ENCODE data around the gene GIMAP1. TPM values are rescaled to one million over a fixed set of nuclear protein-coding genes. Genes with fewer than 3 reads are reported as not detected.
"Not testable (repeated sequence)": the region's sequence is repeated elsewhere in the genome, so short reads cannot be mapped to it uniquely, and the experiment has no call there.

GIMAP1 gene
- total RNA-seq, result 8.5 TPM

DNA sequence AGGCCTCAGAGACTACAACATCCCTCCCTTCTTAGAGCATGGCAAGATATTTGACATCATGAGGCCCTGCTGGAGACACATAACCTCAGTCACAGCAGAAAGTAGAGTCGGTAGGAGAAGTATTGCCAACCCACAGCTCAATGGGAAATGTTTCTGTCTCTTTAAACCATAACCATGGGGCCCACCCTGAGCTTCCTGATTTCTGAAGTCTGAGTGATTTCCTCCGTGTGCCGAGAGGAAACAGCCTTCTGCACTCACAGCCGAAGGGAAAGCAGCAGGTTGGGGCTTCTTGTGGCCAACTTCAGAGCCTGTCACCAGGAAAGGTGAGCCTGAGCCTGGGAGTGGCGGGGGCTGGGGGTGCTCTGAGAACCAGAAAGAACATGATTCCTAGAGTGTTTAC, at the start of gene GIMAP1:
GIMAP1 (plus strand) TSS at position 246 of the 400 bp plus-strand sequence. CDS start 2,435 bp downstream, outside the sequence.
- ATAC-seq (peak; percentile 67), DNase-seq (ENCODE audit: low spot score) (peak; percentile 64)
- intact Hi-C loops (cut with DNase I), result no loop called here

DNA sequence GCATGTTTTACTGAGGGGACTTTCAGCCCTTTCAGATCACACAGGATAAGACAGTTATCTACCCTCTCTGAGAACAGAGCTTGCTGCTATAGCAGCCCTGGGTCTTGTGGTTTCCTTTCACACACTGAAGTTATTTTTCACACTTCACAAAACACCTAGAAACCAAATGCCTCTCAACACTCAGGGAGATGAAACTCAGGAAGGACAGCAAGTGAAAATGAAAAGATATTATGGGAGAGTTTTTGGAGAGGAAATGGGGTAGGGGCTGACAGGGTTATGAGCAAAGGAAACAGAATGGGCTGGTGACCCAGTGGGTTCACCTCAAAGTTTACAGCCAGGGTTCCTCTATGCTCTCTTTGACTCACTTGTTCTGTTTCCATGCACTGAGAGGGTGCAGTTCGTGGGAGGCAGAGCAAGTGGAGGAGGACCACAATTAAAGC, 47.9 kb upstream of the GIMAP1 start:
- DNase-seq (ENCODE audit: low spot score) (no peak), ATAC-seq (no peak)
- intact Hi-C loops (cut with DNase I), result no loop called here

DNA sequence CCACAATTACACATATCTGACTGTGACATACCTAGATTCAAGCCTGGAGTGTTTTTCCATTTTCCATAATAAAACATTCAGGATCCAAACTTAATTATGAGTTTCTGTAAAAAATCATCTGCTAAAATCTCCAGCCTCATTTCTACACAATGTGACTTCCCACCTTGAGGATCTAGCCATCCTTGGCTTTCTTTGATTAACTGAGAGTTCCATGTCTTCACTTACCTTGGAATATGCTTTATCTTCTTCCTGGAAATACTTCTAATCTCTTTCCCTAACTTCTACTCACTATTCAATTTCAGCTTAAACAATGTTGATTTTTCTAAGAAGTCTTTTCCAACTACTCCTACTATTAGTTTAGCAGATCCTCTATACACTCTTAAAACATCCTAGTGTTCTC, 47.4 kb upstream of the GIMAP1 start:
- DNase-seq (ENCODE audit: low spot score), result no peak
- ATAC-seq, result no peak
- intact Hi-C loops (cut with DNase I), result no loop called here

DNA sequence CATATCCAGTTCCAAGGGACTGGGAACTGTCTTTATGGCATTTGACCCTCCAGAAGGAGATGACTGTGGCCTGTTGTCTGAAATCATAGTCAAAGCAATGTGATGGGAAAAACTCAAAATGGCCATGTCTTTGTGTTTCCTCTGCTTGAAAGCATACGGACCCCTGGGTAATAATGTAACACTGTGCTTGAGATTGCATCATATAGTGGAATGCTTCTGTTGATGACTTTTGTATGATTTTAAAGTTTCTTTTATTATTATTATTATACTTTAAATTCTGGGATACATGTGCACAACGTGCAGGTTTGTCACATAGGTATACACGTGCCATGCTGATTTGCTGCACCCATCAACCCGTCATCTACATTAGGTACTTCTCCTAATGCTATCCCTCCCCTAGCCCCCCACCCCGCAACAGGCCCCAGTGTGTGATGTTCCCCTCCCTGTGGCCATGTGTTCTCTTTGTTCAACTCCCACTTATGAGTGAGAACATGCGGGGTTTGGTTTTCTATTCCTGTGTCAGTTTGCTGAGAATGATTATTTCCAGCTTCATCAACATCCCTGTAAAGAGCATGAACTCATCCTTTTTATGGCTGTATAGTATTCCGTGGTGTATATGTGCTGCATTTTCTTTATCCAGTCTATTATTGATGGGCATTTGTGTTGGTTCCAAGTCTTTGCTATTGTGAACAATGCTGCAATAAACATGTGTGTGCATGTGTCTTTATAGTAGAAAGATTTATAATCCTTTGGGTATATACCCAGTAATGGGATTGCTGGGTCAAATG, 44.4 kb upstream of the GIMAP1 start:
- DNase-seq (ENCODE audit: low spot score); ATAC-seq; intact Hi-C loops (cut with DNase I): not testable (repeated sequence)

DNA sequence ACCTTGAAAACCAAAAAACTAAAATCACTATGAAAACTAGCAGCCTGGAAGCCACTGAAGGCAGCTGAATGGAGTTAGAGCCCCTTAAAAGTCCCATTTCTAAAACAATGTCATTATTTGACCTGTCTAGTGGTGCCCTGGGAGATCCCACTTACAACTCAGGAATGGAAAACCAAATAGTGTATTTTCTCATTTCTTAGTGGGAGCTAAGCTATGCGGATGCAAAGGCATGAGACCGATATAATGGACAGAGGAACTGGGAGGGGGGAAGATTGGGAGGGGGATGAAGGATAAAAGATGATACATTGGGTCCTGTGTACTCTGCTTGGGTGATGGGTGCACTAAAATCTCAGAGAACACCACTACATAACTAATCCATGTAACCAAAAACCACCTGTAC, 40.7 kb upstream of the GIMAP1 start:
- DNase-seq (ENCODE audit: low spot score) (no peak), ATAC-seq (no peak)
- intact Hi-C loops (cut with DNase I), result no loop called here

DNA sequence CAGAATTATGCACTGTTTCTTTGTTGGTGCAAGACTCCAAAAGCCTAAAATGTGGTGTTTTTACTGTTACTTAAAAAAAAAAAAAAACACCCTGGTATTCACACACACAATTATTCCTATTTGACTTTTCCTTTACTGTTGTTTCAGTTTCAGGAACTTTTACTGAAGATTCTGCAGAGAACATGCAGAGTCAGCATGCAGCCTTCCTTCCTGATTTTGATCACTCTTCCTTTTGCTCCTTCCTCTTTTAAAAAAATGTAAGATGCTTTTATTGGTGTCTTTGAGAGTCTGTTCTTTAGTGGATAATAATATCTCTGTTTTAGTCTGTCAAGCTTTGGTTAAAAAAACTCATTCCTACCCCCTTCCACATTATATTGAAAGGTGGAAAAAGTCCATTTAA, 40.1 kb upstream of the GIMAP1 start:
- intact Hi-C loops (cut with DNase I); ATAC-seq: not testable (repeated sequence)

DNA sequence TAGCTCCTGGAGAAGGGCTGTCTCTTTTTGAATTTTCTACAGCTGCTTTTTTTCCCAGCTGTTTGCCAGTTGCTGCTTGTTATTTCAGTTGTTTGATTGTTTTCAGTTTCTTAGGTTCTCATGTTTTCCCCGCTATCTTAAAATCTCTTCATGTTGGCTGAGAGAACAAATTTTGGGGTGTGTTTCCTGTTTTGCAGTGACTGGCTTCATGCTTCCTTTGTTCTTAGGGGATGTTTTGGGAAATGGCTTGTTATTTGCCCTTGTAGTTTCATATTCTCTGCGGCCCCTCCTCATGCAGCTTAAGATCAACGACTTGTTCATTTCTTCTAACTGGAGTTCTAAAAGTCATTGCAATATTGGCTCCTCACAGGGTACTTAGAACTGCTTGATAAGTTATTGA, 39.6 kb upstream of the GIMAP1 start:
- ATAC-seq; intact Hi-C loops (cut with DNase I); DNase-seq (ENCODE audit: low spot score): not testable (repeated sequence)

More for the DNA sequence above, 40.1 kb upstream of the GIMAP1 start:
- DNase-seq (ENCODE audit: low spot score), result not testable (repeated sequence)

DNA sequence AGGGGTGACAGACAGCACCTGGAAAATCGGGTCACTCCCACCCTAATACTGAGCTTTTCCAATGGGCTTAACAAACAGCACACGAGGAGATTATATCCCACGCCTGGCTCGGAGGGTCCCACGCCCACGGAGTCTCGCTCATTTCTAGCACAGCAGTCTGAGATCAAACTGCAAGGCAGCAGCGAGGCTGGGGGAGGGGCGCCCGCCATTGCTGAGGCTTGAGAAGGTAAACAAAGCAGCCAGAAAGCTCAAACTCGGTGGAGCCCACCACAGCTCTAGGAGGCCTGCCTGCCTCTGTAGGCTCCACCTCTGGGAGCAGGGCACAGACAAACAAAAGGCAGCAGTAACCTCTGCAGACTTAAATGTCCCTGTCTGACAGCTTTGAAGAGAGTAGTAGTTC, 37.8 kb upstream of the GIMAP1 start:
- intact Hi-C loops (cut with DNase I); ATAC-seq; DNase-seq (ENCODE audit: low spot score): not testable (repeated sequence)

DNA sequence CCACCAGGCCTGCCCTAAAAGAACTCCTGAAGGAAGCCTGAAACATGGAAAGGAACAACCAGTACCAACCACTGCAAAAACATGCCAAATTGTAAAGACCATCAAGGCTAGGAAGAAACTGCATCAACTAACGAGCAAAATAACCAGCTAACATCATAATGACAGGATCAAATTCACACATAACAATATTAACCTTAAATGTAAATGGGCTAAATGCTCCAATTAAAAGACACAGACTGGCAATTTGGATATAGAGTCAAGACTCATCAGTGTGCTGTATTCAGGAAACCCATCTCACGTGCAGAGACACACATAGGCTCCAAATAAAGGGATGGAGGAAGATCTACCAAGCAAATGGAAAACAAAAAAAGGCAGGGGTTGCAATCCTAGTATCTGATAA, 36.0 kb upstream of the GIMAP1 start:
- intact Hi-C loops (cut with DNase I); DNase-seq (ENCODE audit: low spot score): not testable (repeated sequence)

DNA sequence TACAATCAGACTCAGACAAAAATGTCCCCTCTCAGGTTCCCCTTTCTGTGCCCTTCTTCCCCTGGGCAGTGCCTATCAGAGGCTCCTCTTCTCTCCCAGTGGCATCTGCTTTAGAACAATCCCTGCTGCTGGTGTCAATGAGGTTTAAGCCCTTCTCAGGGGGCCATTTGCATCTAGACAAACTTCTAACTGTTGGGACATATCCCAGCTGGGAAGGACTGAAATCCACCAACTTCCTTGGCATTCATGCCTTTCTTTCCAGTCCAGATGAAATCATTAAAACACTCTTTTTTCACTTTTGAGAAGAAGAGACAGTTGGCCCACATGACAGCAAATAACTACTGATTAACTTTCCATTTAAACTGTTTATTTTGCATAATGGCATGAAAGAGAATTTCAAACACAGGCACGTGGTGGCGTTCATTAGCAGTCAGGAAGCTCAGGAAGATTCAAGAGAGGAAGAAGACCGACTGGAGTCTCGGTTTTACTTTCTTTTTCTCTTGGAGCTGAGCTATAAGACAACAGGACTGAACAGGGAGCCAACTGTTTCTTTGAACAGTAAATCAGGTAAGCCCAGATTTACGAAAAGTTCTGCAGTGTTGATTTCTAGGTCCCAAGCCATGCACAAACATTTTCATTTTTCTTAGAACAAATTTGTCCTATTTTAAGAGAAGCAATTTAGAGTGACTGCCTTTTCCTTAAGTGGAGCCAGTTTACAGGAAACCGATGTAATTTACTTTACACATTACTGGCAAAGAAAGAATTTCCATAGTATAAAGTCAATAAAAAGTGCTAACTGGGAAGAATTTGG, 31.0 kb upstream of the GIMAP1 start, which contains the start of gene GIMAP2:
GIMAP2 (plus strand) TSS at position 488 of the 811 bp plus-strand sequence. CDS start 1,354 bp downstream, outside the sequence.
- intact Hi-C loops (cut with DNase I), result no loop called here
- DNase-seq (ENCODE audit: low spot score), result no peak
- peak; percentile 79 for ATAC-seq

More for the DNA sequence above, 36.0 kb upstream of the GIMAP1 start:
- not testable (repeated sequence) for ATAC-seq

DNA sequence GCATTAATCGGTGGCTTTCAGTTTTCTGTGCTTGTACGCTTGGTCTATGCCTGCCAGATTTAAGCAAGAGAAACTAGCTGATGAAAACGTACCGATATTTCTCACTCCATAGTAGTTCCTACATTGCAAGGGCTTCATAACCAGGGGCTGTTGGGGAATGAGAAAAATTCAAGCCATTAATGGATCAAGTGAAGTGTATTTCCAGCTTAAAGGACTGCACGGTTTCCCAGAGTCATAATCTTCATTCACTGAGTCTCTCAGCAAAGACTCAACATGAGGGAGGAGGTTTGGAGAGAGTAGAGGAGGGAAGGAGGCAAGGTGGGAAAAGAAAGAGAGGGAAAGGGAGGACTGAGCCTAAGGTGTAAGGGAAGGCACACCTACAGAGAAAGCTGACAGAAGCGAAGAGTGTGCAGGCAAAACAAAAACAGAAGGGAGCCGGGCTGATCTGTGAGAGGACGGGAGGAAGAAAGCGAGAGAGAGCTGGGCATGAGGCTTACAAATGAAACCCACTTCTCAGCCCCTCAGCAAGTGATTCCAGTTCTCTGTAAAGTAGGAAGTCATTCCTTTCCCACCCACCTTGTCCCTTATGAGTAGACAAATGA, 30.3 kb upstream of the GIMAP1 start:
- intact Hi-C loops (cut with DNase I), result no loop called here
- no peak for DNase-seq (ENCODE audit: low spot score)
- ATAC-seq, result peak; percentile 38

DNA sequence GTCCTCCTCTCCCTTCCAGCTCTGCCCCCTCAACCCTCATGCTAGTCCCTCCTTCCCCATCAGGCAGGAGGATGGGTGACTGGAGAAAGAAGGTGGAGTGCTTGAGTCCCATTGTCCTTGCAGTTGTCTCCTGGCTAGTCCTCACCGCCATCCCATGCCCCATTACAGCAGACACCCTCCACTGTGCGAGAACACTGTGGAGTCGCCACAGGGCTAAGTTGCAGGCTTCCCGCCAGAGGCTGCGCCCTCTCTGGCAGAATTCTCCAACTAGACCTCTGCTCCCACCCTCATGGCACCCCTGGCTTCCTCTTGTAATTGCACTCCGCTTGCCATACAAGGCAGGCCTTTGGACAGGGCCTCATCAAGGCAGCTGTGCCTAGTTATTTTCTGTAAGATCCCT, 27.8 kb upstream of the GIMAP1 start:
- intact Hi-C loops (cut with DNase I), result no loop called here

DNA sequence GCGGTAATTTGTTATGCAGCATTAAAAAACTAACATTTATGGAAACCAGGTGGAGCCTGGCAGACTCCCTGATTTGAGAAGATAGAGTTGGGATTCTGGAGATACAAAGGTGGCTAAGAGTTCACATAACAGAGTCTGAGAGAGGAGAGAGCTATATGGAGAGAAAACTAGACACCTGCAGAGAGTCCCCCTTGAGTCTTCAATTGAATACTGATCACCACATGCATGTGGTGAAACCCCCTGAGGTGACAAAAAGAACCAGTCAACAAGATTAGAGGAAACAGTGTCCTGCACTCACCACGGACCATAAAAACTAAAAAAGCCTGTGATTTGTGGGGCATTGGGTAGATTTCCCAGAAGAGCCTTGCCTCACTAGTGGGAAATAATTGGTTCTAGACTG, 20.8 kb upstream of the GIMAP1 start:
- intact Hi-C loops (cut with DNase I), result no loop called here
- DNase-seq (ENCODE audit: low spot score) (no peak), ATAC-seq (no peak)

More for the DNA sequence above, 27.8 kb upstream of the GIMAP1 start:
- ATAC-seq (no peak), DNase-seq (ENCODE audit: low spot score) (no peak)

DNA sequence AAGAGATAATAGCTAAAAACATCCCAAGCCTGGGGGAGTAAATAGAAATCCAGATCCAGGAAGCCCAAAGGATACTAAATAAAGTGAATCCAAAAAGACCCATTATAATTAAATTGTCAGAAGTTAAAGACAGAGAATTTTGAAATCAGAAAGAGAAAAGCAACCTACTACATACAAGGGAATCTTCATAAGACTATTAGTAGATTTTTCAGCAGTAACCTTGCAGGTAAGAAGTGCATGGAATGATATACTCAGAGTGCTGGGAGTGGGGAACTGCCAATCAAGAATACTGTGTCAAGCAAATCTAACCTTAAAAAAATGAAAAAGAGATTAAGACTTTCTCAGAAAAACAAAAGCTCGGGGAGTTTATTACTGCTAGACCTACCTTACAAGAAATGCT, 13.2 kb upstream of the GIMAP1 start:
- ATAC-seq, result no peak
- intact Hi-C loops (cut with DNase I), result no loop called here
- DNase-seq (ENCODE audit: low spot score), result no peak

DNA sequence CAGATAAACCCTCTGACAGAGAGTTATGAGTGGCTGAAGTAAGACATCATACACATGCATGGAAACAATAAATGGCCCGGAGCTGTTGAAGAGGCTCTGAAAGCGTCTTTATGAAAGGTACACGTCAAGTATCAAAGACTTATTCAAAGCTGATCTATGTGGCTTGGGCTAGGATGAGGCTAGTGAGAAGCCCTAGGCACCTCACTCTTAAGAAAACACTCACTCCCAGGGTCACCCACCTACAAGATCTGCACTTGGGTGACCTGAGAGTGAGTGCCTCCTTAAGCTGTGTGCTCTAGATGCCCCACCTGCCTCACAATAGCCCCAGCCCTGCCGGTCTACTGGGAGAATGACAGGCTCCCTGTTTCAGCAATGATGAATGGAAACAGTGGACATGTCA, 1.1 kb upstream of the GIMAP1 start:
- no peak for DNase-seq (ENCODE audit: low spot score)
- ATAC-seq, result no peak
- intact Hi-C loops (cut with DNase I), result no loop called here

DNA sequence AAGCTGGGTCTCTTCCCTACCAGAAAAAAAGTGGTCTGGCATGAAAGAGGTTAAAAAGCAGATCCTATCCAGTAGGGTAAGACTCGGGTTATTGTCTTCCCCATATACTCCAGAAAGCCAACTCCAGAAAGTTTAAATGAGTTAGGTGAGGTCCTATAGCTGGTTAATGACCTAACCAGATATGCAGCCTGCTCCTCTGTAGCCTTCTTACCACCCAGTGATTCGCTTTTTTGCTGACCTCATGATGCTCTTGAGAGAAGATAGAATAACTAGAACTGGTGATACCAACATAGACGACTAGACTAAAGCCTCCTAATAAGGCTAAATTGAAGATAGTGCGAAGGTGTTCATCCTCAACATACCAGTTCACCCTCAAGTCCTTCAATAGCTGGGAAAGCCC, 675 bp upstream of the GIMAP1 start:
- DNase-seq (ENCODE audit: low spot score) (no peak), ATAC-seq (no peak)
- intact Hi-C loops (cut with DNase I), result no loop called here

DNA sequence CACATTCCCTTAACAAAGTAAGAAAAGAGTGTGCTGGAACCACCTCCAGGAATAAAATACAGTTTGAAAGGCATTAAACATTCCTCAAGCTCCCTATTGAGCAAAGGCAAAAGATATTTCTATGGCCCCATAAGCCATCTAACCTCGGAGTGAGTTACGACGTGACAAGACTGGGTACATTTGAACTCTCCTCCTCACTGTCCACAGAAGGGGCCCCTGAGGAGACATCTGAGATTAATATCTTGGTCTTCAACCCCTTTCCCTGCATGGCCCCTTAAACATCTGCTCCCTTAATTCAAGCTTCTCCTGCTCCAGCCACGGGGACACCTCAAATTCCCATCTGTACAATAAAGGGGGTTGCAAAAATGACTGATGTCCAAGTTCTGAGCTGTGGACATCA, 526 bp downstream of the GIMAP1 start:
- ATAC-seq, result no peak
- intact Hi-C loops (cut with DNase I), result no loop called here
- DNase-seq (ENCODE audit: low spot score), result no peak

DNA sequence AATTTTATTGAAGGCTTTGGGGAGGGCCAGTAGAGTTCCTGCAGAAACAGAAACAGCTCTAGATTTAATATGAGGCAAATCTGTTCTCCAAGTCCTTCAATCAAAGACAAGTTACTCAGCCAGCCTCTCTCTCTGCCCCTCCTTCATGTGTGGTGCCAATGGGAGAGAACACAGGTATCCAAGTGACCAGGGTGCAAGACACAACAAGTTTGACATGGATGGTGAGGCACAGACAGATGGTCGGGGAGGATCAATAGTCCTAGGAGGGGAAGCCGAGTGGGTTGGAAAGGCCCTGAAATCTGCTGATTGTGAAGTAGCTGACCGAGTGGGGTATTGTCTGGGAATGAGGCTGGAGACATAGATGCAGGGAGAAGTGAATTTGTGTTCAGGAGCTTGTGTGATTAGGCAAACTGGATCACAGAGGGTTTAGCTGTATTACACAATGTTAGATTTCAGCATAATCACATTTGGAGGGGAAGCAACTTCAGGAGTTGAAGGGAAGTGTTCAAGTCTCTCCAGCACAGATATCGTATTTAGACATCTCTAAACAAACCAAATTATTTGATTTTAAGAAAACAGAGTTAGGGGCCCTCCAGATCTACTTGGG, 1.5 kb downstream of the GIMAP1 start:
- intact Hi-C loops (cut with DNase I), result no loop called here
- no peak for DNase-seq (ENCODE audit: low spot score)
- ATAC-seq, result no peak

DNA sequence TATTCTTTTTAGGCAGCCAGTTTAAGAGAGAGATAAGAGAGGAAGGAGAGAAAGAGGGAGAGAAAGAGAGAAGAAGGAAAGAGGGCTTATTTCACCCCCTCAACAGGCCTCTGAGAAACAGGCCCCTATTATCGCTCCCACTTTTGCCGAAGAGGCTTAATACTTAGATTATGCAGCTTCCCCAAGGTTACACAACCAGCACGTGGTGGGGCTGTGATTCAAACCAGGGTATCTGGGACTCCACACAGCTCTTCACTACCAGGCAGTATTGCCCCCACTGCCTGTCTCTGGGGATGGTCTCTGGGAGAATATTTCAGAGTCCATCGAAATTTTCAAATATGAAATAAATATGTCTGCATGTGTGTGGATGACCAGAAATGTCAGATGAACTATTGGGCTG, 3.0 kb downstream of the GIMAP1 start:
- intact Hi-C loops (cut with DNase I), result no loop called here
- DNase-seq (ENCODE audit: low spot score) (no peak), ATAC-seq (no peak)
